C1 segment of cervical spinal cord (tissue), 14 donors: ENCODE results near the gene MYO1H.

Source experiments
- DNase-seq, 14 donors: peaks; one replicate each; lab custom pipeline; 2025; lab: John Stamatoyannopoulos, UW

The MYO1H gene

DNA sequence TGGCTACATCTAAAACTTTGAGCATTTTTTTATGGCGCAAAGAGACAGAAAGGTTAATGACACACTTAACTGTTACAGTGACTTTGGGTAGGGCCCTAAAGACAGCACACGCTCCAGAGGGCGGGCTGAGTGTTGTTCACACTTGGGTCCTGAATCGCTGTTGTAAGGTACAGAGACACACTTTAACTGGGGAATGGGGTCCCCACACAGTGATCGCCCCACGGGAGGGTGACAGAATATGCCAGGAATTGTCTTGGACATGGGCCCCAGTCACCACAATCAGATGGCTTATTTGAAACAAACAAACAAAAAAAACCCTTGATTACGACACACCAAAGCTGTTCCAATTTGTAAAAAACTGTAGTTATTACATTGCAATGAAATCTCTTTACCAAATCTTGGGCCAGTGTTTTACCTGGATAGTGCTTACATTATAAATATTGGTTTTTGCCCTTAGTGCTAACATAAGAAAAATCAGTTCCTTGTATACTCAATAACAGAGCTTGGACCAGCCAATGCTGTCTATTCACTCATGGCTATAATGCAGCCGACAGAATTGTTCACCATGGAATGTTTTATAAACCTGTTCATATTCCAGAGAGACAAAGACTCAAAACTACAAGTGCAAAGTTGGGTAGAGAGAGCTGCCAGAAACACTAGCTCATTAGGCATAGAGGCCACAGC, 101.1 kb downstream of the MYO1H start:
- DNase-seq, result no peak

DNA sequence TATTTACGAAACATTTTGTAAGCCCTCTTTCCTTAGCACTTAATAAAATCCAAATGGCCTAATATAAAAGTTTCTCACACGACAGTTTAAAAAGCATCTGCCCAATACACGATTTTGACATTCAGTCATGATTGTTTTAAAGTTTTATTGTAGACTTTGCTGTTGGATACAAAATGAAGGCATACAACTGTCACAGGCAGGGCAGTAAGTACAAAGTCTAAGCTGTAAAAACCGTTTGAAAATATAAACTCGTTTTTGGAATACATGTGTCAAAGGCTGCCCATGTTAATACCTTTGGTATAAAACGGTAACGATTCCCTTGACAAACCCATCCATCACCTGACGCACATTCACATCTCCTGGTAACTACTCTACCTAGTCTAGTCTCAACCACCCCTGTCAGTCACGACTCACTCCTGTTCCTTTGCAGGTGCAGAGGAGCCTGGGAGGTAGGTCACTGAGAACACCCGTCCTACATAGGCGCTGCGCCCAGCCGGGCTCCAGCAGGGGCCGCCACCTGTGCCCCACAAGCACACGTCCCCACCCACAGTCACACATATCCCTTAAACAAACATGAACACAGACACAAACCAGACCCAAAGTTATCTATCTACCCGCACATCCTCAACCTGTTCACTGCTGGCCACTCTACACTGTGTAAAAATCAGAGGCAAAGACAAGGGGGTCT, 102.3 kb downstream of the MYO1H start:
- no peak for DNase-seq

DNA sequence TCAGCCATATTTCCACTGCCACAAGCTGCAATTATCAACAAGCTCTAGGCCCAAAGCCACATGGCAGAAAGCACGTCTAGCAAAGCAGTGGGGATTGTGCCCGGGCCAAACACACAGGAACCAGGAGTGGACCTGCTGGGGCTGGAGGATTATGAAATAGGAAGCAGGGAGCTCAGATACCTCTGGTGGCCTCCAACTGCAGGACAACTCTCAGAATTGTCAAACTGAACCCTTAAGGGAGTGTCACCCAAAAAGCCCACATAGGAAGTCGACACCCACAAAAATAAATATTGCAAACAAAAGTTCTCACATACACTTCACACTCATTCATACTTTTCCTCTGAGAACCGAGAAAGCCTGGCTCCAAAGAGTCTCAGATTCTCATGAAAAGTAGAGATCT, 103.3 kb downstream of the MYO1H start:
- DNase-seq, result no peak

DNA sequence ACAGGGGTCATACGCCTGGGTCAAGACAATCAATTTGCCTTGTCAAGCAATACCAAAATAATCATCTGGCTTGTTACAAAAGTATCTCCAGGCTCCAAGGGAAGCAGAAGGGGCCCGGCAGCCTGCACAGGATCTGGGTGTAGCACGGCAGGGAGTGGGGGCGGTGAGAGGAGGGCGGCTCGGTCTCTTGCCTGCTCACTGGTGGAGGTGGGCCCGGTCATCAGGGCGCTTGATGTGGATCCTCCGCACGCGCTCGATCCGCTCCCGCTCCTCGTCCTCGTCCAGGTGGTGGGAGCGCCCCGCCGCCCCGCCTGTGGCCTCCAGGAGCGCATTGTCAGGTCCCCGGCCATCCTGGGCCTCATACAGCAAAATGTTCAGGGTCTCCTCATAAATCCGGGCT, 103.7 kb downstream of the MYO1H start:
- no peak for DNase-seq

DNA sequence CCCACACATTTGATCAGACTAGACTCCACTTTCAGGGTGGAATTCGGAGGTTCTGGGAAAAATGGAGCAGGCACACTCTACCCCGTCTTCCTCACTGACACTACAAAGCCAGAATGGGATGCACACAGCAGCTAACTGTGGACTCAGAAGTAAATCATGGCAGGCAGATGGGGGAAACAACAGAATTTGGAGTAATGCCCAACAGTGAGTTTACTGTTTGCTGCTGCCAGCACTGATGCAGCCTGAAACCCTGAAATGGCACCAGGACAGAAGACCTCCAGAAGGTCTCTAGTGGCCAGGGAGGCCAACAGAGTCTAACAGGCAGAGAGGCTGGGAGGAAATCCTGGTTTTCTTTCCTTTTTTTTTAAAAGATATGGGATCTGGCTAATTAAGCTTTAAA, 104.8 kb downstream of the MYO1H start:
- DNase-seq, result peak in 1 of 14 donors; percentile 5

DNA sequence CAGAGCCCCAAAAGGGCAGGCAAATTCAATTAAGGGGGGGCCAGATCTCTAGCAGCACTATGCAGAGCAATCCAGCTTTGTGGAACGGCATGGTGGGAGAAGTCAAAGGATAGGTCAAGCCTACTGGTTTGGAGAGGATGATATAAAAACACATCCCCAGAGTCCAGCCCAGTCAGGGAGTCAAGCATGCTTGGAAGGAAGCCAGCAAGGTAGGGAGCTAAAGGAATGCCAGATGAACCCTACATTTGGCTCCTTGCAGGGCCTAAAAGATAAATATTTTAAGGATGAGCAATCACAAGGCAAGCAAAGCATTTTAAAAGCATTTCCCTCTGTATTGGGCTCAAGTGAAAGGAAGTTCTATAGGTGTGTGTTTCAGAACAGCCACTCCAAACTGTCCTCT, 108.0 kb downstream of the MYO1H start:
- no peak for DNase-seq

DNA sequence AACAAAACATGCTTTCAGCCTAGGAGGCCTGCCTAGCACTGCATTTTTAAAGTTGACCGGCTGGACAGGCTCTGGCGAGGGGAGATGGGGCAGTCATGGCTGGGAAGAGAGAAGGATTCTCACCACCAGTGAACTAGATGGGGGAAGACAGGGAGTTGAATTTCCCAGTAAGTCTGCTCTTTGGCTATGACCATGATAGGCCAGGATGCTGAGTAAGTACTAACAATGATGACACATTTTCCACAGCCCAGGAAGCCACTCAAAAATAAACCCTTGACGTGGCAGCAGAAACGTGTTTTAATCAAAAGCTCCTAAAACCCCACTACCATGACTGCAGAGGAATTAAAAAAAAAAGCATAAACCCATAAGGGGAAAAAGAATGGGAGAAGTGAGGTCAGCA, 110.4 kb downstream of the MYO1H start:
- DNase-seq, result no peak

DNA sequence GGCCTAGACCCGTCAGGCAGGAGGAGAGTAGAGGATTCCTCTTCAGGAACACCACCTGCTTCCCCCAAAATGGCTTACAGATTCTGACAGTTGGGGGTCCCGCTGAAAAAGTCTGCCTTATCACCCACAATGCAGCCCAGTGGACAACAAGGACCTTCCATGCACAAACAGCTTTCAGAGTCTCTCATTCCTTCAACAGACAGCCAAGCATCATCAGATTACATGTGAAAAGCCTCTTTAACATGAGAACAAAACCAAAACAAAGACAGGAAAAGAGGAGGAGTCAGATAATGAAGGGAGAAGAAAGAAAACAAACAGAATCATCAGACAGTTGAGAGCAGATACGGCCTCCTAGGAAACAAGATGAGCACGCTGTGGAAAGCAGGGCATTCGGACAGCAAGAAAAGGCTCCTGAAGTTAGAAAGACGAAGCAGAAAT, 111.1 kb downstream of the MYO1H start:
- DNase-seq, result no peak

DNA sequence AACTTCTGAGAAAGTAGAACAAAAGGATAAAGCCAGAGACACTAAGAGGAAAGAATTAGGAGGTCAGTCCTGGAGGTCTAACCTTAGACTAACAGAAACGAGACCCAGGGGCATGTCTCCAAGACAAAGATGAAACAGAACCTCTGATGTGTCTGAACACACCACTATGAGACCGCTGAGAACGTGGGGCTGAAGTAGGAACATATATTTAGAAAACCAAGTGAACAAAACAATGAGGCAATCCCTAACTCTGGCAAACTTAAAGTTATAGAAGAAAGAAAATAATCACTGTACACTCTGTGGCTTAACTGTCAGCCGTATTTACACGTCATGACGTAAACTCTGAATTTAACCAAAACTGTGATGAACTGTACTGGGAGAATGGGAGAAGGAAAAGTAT, 111.5 kb downstream of the MYO1H start:
- no peak for DNase-seq

DNA sequence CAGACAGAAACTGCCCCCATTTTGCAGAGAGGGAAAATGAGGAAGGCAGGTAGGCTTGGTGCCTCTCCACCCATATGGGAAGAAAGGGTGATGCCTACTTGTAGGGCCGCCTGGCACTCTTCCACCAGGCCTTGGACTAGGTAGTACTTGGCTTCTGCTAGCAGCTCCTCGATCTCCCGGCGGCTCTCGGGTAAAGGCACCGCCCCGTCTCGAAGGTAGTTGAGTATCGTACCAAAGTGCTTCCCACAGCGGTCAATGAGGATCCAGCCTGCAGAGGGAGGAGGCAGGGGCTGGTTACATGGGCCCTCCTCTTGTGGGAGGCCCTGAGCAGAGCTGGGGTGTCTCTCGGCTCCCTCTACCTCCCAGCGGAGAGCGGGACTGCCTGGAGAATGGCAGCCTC, 112.8 kb downstream of the MYO1H start:
- DNase-seq, result peak in 1 of 14 donors; percentile 8

DNA sequence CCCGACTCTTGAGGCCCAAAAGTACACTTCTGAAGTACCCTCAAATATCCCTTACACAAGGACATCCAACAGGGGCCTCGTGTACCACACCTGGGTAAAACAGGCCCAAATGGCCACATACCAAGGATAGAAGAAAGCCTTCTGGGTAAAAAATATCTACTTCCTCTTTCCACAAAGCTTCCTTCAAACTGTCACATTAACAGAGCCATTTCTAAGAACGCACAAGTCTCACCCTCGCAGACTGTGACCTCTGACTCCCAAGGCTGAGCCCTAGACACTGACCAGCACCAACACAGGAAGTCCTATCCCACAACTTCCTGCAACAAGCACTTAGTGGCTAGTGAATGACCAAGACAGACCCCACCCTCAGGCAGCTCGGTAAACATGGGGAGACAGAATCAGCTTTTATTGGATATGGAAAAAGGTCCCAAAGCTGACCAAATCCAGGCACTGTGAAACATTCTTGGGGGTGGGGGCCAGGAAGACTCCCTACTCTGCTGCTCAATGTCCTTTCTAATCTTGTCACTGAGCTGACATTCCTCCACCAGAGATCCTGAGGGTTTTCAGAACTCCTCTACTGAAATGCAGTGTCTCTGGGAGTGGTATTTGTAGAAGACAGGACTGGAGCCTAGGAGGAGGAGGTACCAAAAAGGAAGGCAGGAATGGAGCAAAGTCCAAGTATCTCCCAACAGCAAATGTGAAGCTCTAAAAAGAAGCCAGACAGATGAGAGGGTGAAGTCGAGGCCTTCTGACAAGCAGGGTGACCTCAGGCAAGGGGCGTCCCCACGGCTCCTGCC, 113.5 kb downstream of the MYO1H start:
- peak in 3 of 14 donors; percentile 18 to 28 (median 28) for DNase-seq

DNA sequence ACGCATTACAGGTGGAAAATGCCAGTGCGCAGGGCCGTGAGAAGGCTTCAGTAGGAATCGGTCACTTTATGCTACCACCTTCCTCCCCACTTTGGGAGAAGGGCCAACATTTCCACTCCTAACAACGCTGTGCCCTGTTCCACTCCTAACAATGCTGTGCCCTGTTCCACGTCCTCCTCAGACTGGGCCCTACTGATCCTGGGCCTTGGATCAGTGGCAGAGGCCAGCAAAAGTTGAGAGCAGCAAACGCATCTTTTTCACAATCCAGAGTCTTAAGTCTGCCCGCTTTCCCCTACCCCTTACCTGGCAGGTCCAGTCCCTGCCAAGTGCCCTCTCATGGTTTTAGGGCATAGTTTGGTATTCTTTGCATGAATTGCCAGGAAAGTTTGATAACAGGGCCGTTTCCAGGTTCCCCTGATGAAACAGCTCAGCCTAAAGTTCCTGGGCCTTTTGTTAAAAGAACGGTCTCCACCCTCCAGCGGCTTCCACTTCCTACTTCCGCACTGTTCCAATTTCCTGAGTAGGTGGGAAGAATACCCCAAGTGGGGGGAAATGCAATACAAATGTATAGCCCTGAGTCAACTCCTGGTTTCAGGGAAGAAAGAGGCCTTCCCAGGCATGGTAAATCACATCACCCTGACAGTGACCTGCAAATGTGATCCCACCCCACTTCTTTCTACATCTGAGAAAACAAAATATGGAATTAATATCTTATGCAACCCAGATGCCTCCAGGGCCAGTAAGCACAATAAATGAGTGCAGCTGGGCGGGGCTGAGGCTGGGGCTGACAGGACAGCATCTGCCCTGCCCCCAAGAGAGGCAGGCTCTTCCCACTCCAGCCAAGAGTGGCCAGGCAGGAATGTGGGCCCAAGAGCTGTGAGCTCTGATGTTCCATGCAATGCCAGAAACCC, 114.4 kb downstream of the MYO1H start:
- DNase-seq, result peak in 5 of 14 donors; percentile 25 to 58 (median 36)

DNA sequence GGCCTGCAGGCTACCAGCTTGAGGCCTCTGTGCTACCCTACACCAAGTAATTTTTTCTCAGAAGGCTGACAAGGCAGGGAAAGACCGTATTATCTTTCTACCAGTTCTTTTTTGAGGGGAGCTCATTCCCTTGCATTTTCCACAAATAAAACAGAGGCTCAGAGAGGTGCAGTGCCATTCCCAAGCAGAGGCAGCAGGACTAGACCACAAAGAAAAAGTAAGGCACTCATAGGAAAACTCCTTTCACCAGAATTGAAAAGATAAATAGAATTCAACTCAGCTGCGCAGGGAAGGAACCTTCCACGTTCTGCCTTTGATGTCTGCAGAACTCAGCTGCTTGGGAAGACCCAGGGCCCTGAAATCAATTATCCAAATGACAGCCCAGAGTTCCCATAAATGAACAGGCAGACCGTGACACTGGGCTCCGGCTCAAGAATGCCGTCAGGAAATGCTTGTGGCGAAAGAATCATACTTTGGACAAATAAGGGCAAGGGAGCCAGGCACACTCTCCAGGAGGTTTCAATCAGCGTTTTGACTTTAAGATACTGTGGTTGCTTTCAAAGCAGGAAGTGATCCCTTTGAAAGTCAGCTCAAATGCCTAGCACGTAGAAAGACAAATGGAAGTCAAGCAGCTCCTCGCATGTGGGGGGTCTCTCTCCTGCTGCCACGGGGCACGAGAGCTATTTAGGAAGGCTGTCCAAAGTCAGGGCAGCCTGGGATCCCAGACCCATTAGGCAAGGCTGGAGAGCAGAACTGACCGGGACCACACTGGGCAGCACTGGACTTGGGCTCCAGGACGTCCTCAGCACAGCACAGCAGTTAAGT, 115.4 kb downstream of the MYO1H start:
- DNase-seq, result peak in 6 of 14 donors; percentile 13 to 60 (median 26)

DNA sequence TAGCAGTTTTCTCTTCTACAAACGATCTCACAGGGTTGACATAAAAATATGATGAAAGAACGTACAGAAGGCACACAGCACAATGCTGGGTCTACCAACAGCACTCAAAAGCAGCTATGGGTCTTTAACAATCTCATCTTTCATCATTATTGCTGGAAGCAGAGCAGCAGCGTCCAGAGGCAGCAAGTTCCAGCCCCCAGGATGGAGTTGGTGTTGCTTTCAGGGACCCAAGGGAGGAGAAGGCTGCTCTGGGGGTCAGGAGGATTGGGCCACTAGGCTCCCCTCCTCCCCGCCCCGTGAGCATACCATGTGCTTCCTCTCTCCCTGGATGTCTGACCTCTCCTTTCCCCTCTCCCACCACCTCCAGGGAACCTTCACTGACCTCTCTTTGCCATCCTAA, 116.1 kb downstream of the MYO1H start:
- no peak for DNase-seq

DNA sequence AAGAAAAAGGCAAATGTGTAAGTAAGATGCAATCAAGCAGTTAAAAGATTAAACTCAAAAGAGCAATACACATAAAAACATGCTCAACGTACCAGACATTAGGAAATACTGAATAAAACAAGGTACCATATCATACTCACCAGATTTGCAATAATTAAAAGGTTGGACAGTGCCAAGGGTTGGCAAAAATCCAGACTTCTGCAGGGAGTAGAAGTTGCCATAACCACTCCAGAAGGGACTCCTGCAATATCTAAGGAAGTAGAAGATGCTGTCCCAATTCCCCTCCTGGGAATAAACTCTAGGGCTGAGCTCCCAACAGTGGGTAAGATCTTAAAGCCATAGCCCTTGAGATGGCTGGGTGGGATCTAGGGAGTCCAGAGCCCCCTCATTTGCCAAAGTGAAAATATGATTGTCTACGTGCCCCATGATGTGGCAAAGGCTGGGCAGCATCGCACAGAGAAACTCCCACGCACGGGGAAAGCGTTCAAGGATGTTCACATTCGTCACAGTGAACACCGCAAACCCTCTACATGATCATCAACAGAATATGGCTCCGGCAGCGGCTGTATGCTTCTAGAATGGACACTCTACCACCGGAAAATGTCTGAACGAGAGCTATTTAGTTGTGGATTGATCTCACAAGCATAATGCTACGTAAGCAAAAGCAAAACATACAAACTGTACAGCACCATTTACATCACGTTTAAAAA, 117.1 kb downstream of the MYO1H start:
- DNase-seq, result no peak

DNA sequence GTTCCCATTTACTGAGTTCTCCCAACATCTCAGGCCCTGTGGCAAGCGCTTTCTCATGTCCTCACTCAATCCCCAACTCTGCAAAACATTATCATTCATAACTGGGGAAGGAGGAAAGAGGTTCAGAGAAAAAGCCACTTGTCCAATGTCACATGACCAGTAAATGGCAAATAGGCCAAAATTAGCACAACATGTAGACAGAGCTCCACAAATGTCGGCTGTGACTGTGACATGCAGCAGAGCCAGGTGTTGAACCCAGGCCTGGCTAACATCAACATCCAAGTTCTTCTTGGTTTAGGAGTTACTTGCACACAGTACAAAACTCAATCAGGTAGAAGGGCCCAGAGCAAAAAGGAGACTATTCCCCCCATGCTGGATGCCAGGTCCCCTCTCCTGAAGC, 118.6 kb downstream of the MYO1H start:
- no peak for DNase-seq

DNA sequence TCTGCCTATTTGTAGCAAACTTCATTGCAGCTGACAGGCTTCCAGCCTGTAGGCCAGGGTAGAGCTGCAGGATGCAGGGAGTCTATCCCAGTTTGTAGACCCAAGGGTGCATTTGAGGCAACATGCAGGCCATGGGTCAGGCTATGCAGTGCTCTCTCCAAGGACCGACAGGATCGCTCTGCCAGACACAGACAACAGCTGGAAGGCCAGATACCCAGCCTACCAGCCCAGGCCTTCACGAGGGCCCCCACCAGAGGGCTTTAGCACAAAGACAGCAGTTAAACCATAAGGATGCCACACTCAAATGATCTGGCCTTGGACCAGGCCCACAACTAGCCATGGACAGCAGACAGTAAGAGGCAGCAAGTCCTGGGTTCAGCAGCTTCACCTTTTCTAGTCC, 119.1 kb downstream of the MYO1H start:
- peak in 4 of 14 donors; percentile 9 to 16 (median 10) for DNase-seq

DNA sequence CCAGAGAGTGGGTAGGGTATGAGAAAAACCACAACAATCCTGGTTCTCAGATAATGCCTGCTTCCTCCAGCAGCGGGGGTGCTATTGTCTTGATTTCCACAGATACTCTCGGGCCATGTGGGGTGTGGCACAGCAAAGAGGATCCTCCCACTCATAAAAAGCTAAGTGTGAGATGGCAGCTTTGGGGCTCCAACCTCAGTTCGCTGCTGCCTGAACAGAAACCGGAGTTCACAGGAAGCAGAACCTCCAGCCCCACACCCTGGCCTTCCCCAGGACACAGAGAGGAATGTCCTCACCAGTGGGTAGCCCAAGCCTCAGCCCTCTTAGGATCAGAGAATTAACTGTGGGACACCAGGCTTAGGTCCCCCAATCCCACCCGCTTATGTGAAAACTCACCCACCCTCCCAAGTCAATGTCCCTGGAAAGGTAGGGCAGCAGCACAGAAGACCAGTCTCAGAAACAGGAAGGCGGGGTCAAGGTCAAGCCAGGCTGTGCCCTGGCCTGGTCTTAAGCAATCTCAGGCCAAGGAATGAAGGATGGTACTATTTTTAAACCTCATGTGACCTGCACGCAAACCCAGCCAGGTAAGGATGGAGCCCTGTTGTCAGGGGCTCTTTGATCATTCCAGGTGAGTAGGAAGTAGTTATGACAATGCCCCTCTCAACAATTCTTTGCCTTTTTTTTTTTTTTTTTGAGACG, 120.4 kb downstream of the MYO1H start:
- DNase-seq, result no peak

DNA sequence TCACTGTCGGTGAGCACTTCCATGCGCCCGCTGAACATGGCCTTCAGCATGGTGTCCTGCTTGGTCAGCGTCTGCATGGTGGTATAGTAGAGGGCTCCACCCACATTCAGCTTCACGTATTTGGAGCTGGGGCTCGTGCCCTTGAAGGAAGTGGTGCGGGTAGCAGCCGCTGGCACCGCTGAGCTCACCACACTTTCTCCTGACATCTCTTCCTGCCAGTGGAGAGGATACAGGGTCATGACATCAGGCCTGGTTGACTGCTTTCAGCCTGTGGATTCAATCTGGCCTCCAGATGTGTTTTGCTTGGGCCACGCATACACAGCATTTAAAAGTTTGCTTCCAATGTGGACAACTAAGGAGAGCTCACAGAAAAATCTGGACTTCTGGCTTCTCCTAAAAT, 121.8 kb downstream of the MYO1H start:
- no peak for DNase-seq
